Mesothelial cell of epicardium (in vitro differentiated cells): Measurements from ENCODE around the gene PIGS. TPM values are rescaled to one million over a fixed set of nuclear protein-coding genes. Genes with fewer than 3 reads are reported as not detected.
A peak's percentile ranks its signal among the peaks of the same experiment; 100 is the strongest.

Experiments
- DNase-seq, 2 experiments: peaks; one replicate each; pipeline ENCODE4 v3.0.0; 2021; ENCODE audit warnings: low spot score in 2 of 2; ENCODE audit not compliant: unreplicated experiment in 2 of 2
- H3K27ac Mint-ChIP-seq: 2 replicates; pipeline ENCODE4 v1.8.0; 2021; ENCODE audit warnings: mixed read lengths
- H3K27me3 Mint-ChIP-seq: 2 replicates; pipeline ENCODE4 v1.8.0; 2021; ENCODE audit warnings: low read depth, mixed read lengths
- H3K36me3 Mint-ChIP-seq: 2 replicates; pipeline ENCODE4 v1.8.0; 2021; ENCODE audit warnings: mixed read lengths
- H3K4me1 Mint-ChIP-seq: 2 replicates; pipeline ENCODE4 v1.8.0; 2021; ENCODE audit warnings: mixed read lengths
- H3K4me3 Mint-ChIP-seq: 2 replicates; pipeline ENCODE4 v1.8.0; 2021; ENCODE audit warnings: mild to moderate bottlenecking, moderate library complexity, mixed read lengths
- H3K9me3 Mint-ChIP-seq: 2 replicates; pipeline ENCODE4 v1.8.0; 2021; ENCODE audit warnings: mixed read lengths
- total RNA-seq: library from RNA; stranded (reverse); gene quantifications from 3 replicates; pipeline ENCODE4 v1.2.1, GENCODE V29; 2021
- TF ChIP-seq, protein P1 (sequence below): fragments of 200-600 bp; sonication (generic); IDR thresholded peaks from one replicate; pipeline ENCODE4 v1.5.0; 2021; ENCODE audit warnings: antibody characterized with exemption; ENCODE audit not compliant: unreplicated experiment

PIGS gene
- 75.2 to 80.7 TPM (median 78.7 TPM) in 3 replicates for total RNA-seq

DNA sequence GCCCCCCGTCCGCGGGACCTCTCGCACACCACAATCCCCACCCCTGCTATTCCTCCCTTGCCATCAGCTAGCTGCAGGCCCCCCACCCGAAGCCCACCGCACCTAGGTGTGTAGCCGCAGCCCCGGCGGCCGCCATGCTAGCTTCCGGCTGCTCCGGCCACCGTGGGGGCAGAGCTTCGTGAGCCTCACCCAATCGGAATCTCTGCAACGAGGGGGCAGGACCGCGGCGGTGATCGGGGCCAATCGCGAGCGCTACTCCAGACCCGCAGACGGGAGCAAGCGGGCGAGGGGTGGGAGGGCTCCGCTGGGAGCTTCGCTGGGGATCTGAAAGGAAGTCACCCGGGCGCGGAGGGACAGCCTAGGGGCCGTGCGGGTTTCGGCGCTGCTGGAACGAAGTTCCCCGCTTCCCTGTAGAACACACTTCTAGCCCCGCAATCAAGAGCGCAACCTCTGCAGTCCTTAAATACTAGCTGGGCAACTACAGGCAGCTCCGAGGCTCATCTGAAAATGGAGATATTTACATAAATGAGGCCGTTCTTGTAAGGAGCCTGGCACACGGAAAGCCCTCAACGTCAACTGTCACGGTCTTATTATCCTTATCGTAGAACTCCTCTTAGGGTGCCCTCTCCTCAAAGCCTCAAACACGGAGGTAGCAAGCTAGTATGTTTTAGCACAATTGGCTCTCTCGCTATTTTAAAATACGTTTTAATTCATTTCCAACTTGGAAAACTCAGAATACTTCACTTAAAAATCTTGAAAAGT, at the start of gene PIGS:
Gene PIGS, minus strand, starts transcription at position 164 of the 762 bp plus-strand sequence. Its CDS starts 28 bp downstream, at position 136.
- Mint-ChIP-seq H3K4me1 (peaks cover 27% of the 10 kb centered on the region), H3K4me3 (peak within 1 kb of the TSS; percentile 90), H3K9me3 (no peaks in the 10 kb centered on the region), H3K36me3 (peaks cover 13% of the 10 kb centered on the region), H3K27me3 (no peaks in the 10 kb centered on the region), H3K27ac (peak within 1 kb of the TSS; percentile 75)
- TF ChIP-seq, protein P1, sequence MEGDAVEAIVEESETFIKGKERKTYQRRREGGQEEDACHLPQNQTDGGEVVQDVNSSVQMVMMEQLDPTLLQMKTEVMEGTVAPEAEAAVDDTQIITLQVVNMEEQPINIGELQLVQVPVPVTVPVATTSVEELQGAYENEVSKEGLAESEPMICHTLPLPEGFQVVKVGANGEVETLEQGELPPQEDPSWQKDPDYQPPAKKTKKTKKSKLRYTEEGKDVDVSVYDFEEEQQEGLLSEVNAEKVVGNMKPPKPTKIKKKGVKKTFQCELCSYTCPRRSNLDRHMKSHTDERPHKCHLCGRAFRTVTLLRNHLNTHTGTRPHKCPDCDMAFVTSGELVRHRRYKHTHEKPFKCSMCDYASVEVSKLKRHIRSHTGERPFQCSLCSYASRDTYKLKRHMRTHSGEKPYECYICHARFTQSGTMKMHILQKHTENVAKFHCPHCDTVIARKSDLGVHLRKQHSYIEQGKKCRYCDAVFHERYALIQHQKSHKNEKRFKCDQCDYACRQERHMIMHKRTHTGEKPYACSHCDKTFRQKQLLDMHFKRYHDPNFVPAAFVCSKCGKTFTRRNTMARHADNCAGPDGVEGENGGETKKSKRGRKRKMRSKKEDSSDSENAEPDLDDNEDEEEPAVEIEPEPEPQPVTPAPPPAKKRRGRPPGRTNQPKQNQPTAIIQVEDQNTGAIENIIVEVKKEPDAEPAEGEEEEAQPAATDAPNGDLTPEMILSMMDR: no peak
- DNase-seq: peak; percentile 86 to 93

DNA sequence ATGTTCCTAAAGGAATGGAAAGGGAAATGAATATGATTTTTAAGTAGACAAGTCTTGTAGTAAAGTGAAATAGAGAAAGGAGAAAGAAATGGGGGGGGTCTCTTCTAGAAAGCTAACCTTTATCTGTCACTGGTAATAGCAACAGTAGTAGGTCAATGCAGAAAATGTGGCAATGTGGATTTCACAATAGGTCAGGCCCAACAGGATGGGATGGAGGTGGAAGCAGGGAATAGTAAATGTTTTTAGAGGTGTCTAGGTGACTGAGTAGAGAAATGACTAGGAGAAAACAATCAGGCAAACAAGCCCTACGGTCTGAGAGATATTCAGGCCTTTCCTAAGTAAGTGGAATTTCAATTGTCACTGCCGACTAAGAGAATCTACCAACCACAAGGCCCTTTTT, 48.7 kb upstream of the PIGS start:
- no peaks in the 10 kb centered on the region for H3K27me3 Mint-ChIP-seq

DNA sequence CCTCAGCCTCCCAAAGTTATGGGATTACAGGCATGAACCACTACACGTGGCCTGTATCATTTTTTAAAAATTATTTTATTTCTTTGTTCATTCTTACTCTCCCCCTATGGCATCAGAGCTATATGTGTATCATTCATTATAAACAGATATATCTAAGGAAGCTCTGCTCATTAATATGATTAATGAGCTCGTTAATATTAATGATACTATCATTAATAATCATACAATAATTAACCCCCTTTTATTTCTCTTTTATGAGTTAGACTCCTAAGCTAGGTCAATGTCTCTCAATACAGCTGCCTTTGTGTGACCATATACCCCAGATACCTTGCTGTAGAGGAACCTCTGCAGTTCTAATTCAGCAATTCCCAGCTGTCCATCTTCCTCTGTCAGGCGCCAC, 47.1 kb upstream of the PIGS start:
- Mint-ChIP-seq H3K9me3 (no peaks in the 10 kb centered on the region), H3K27me3 (no peaks in the 10 kb centered on the region), H3K27ac (no peak overlapping the region), H3K36me3 (peaks cover 51% of the 10 kb centered on the region), H3K4me1 (no peaks in the 10 kb centered on the region), H3K4me3 (no peak overlapping the region)
- TF ChIP-seq, protein P1: no peak
- no peak for DNase-seq

More for the DNA sequence above, 48.7 kb upstream of the PIGS start:
- Mint-ChIP-seq H3K27ac (no peak overlapping the region), H3K4me3 (no peak overlapping the region), H3K9me3 (no peaks in the 10 kb centered on the region), H3K4me1 (no peaks in the 10 kb centered on the region), H3K36me3 (peaks cover 44% of the 10 kb centered on the region)
- DNase-seq: no peak
- TF ChIP-seq, protein P1: no peak

DNA sequence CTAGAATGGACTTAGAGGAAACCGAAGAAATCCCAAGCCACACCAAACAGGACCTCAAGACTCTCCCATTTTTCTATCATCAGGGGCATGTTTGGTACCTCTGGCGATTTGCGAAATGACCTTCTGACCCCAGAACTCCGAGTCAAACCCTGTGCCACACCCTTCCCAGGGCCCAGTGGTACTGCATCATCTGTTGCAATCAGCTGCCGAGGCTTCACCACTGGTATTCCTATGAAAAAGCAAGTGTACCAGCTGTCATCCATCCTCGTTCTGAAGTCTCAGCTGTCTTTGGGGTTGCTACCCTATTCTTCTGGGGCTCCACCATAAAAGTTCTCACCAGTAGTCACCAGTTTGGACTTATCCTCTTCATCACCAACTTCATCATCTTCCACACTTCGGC, 45.0 kb upstream of the PIGS start:
- Mint-ChIP-seq H3K27me3 (no peaks in the 10 kb centered on the region), H3K36me3 (peaks cover 38% of the 10 kb centered on the region), H3K4me3 (no peak overlapping the region), H3K9me3 (no peaks in the 10 kb centered on the region), H3K4me1 (no peaks in the 10 kb centered on the region), H3K27ac (no peak overlapping the region)
- no peak for DNase-seq
- TF ChIP-seq, protein P1: no peak

DNA sequence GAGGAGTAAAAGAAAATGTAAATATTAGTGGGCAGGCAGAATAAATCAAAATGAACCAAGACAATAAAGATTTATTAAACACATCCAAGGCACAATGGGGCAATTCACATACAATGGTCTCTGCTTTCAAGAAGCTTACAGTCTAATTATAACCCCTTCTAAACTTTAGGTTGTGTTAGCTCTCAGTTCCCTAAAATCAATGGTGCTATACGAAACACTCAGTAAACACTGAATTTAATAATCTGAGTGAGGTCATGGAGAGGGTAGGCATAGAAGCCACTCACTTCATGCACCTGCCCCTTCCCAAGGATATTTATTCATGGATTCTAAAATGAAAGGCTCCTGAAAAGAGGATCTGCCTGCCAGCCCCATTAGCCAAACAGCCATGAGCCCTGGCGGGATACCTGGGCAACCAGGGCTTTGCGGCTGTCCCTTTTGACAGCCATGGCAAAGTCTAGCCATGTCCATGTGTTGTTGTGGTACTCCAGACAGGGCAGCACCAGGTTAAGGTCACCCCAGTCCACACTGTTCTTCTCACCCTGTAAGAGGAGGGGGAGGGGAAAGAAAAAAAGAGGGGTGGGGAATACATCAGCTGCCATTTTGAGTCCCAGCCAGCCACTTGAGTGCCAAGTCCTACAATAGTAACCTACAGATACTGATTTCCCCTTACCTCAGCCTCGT, 44.1 kb upstream of the PIGS start:
- Mint-ChIP-seq H3K36me3 (peaks cover 34% of the 10 kb centered on the region), H3K4me3 (no peak overlapping the region), H3K27ac (no peak overlapping the region), H3K9me3 (no peaks in the 10 kb centered on the region), H3K27me3 (no peaks in the 10 kb centered on the region), H3K4me1 (no peaks in the 10 kb centered on the region)
- TF ChIP-seq, protein P1: no peak
- no peak for DNase-seq
